ENCODE results near the gene CCPG1.

Gene CCPG1

DNA sequence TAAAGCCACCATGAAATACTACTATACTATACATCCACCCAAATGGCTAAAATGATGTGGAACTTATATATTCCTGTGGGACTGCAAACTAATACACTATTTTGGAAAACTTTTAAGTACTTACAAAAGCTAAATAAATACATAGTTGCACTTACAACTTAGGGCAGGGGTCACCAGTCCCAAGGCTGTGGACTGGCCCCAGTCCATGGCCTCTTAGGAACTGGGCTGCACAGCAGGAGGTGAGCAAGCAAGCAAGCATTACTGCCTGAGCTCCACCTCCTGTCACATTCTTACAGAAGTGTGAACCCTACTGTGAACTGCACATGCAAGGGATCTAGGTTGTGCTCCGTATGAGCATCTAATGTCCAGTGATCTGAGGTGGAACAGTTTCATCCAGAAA lies 71.0 kb downstream of the CCPG1 start:
- Histone ChIP-seq H3K27ac (ENCODE audit: low read depth, low read length) (no peak overlapping the region), H3K36me3 (ENCODE audit: control insufficient read depth, insufficient read depth, low read length) (peaks cover 6% of the 10 kb centered on the region), H3K27me3 (ENCODE audit: control insufficient read depth, insufficient read depth, low read length) (no peaks in the 10 kb centered on the region), H3K9ac (ENCODE audit: low read length) (no peak overlapping the region), H3K4me3 (ENCODE audit: low read length) (no peak overlapping the region), H3K4me1 (ENCODE audit: control insufficient read depth, insufficient read depth, low read length) (no peaks in the 10 kb centered on the region)

DNA sequence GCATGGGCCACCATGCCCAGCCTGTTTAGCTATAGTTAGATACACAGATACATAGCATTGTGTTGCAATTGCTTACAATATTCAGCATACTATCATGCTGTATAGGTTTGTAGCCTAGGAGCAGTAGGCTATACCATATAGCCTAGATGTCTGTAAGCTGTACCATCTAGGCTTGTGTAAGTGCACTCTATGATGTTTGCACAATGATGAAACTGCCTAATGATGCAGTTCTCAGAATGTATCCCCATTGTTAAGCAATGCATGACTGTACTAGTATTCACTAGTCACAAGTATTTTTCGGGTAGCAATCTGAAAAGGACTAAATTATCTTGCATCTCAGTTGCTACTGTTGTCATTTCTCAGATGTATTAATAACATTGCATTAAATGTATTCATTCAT lies 73.2 kb downstream of the CCPG1 start:
- Histone ChIP-seq H3K27me3 (ENCODE audit: control insufficient read depth, insufficient read depth, low read length) (no peaks in the 10 kb centered on the region), H3K27ac (ENCODE audit: low read depth, low read length) (no peak overlapping the region), H3K4me1 (ENCODE audit: control insufficient read depth, insufficient read depth, low read length) (no peaks in the 10 kb centered on the region), H3K9ac (ENCODE audit: low read length) (no peak overlapping the region), H3K36me3 (ENCODE audit: control insufficient read depth, insufficient read depth, low read length) (peaks cover 12% of the 10 kb centered on the region), H3K4me3 (ENCODE audit: low read length) (no peak overlapping the region)

DNA sequence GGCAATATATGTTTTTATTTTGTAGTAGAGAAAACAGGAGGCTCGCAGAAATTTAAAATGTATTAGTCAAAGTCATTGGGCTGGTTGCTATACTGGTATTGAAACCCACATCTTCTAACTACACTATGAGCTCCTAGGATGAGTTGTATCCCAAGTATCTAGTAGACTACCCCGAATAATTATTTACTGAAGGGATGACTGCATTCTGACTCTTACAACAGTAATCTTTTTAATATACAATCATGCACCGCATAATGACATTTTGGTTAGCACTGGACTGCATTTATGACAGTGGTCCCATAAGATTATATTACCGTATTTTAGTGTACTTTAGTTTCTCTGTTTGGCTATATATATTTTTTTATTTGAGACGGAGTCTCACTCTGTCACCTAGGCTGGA lies 73.8 kb downstream of the CCPG1 start:
- no peak overlapping the region for H3K9ac ChIP-seq (ENCODE audit: low read length)
- peaks cover 14% of the 10 kb centered on the region for H3K36me3 ChIP-seq (ENCODE audit: control insufficient read depth, insufficient read depth, low read length)
- H3K4me1 ChIP-seq (ENCODE audit: control insufficient read depth, insufficient read depth, low read length), result no peaks in the 10 kb centered on the region

DNA sequence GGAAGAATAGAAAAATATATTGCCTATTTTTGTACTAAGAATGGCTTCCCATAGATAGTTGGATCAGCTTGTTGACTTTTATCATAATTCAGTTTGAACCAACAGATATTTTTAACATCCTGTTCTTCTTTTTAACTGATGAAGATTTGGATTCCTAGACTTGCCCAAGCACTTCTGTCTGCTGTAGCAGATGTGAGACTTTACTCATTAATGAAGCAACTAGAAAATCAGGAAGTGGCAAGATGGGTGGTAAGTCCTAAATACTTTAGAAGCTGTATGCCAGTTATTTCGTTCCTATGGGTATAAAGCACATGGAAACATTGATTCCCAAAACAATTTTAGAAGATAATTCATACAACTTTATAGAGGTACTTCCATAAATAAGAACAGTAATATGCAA lies 80.8 kb downstream of the CCPG1 start:
- Histone ChIP-seq H3K27me3 (ENCODE audit: control insufficient read depth, insufficient read depth, low read length) (no peaks in the 10 kb centered on the region), H3K9ac (ENCODE audit: low read length) (no peak overlapping the region), H3K36me3 (ENCODE audit: control insufficient read depth, insufficient read depth, low read length) (peaks cover 7% of the 10 kb centered on the region)

More for the DNA sequence above, 73.8 kb downstream of the CCPG1 start:
- no peak overlapping the region for H3K27ac ChIP-seq (ENCODE audit: low read depth, low read length)
- H3K27me3 ChIP-seq (ENCODE audit: control insufficient read depth, insufficient read depth, low read length), result no peaks in the 10 kb centered on the region
- H3K4me3 ChIP-seq (ENCODE audit: low read length), result no peak overlapping the region

DNA sequence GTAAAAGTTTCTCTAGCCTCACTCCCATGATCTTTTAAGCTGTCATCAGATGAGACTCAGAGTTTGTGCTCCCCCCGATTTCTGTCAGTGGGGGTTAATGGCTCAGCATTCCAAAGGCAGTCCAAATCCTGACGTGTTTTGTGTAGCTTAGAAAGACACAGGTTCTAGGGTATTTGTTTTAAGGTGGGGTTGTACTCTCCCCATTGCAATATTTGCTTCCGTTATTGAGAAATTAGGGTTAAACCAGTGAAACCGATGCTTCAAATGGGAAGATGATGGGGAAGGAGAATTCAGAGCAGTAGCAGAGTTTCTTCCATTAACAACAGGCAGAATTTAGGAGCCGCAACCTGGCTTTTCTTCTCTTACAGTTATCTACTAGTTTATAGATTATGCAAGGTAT lies 85.7 kb downstream of the CCPG1 start:
- H3K27ac ChIP-seq (ENCODE audit: low read depth, low read length), result no peak overlapping the region
- no peaks in the 10 kb centered on the region for H3K36me3 ChIP-seq (ENCODE audit: control insufficient read depth, insufficient read depth, low read length)
- no peak overlapping the region for H3K4me3 ChIP-seq (ENCODE audit: low read length)
- no peaks in the 10 kb centered on the region for H3K4me1 ChIP-seq (ENCODE audit: control insufficient read depth, insufficient read depth, low read length)
- no peaks in the 10 kb centered on the region for H3K27me3 ChIP-seq (ENCODE audit: control insufficient read depth, insufficient read depth, low read length)
- no peak overlapping the region for H3K9ac ChIP-seq (ENCODE audit: low read length)

More for the DNA sequence above, 80.8 kb downstream of the CCPG1 start:
- no peak overlapping the region for H3K4me3 ChIP-seq (ENCODE audit: low read length)
- H3K4me1 ChIP-seq (ENCODE audit: control insufficient read depth, insufficient read depth, low read length), result no peaks in the 10 kb centered on the region
- H3K27ac ChIP-seq (ENCODE audit: low read depth, low read length), result no peak overlapping the region

DNA sequence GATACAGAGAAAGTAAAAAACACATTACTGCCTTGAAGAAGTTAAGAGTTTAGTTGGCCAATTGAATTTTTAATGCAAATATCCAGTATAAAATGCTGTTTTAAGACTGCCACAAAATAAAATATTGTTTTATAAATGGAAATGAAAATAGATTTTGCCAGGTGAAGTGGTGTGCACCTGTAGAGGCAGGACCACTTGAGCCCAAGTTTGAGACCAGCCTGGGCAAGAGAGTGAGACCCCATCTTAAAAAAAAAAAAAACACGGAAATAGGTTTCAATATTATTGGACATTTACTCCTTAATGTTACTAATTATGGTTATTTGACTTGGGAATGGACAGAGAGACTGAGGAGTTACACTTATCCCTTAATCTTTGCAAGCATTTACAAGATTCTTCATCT lies 87.2 kb downstream of the CCPG1 start:
- Histone ChIP-seq H3K27me3 (ENCODE audit: control insufficient read depth, insufficient read depth, low read length) (no peaks in the 10 kb centered on the region), H3K9ac (ENCODE audit: low read length) (no peak overlapping the region), H3K4me3 (ENCODE audit: low read length) (no peak overlapping the region), H3K27ac (ENCODE audit: low read depth, low read length) (no peak overlapping the region), H3K36me3 (ENCODE audit: control insufficient read depth, insufficient read depth, low read length) (no peaks in the 10 kb centered on the region), H3K4me1 (ENCODE audit: control insufficient read depth, insufficient read depth, low read length) (no peaks in the 10 kb centered on the region)

- H3K27me3 ChIP-seq (ENCODE audit: control insufficient read depth, insufficient read depth, low read length), result no peaks in the 10 kb centered on the region
- H3K4me1 ChIP-seq (ENCODE audit: control insufficient read depth, insufficient read depth, low read length), result no peaks in the 10 kb centered on the region
- H3K36me3 ChIP-seq (ENCODE audit: control insufficient read depth, insufficient read depth, low read length), result no peaks in the 10 kb centered on the region
- H3K9ac ChIP-seq (ENCODE audit: low read length), result no peak overlapping the region
- H3K27ac ChIP-seq (ENCODE audit: low read depth, low read length), result no peak overlapping the region
- no peak overlapping the region for H3K4me3 ChIP-seq (ENCODE audit: low read length)
These were observed 88.0 kb downstream of the CCPG1 start for GRCh38 chr15:55320238-55320550.

DNA sequence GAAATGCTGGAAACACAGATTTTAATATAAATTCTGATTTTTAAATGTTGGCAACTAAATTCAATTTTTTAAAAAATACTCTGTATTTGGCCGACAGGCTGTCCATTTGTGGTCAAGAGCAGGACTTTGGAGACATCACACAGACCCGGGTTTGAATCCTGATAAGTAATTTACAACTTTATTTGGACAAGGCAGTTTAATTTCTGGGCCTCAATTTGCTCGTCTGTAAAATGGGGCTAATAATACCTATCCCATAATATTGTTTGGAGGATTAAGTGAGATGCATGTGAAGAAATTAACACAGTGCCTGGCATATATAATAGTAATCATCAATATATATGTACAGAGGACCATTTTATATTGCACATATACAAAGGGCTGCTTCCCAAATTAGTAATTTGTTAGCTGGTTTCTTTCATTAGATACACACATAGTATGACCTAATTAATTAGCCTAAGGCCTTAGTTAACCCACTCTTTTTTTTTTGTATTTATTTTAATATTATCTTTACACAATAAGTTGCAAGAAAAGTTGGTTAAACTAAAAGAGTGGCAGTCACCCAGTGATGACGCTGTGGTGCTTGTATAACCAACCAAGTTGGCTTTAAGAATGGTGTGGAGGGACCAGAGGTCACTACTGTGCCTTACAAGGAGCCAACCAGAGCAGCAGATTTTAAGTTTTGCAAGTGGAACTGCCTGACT lies 88.5 kb downstream of the CCPG1 start:
- H3K27ac ChIP-seq (ENCODE audit: low read depth, low read length), result no peak overlapping the region

DNA sequence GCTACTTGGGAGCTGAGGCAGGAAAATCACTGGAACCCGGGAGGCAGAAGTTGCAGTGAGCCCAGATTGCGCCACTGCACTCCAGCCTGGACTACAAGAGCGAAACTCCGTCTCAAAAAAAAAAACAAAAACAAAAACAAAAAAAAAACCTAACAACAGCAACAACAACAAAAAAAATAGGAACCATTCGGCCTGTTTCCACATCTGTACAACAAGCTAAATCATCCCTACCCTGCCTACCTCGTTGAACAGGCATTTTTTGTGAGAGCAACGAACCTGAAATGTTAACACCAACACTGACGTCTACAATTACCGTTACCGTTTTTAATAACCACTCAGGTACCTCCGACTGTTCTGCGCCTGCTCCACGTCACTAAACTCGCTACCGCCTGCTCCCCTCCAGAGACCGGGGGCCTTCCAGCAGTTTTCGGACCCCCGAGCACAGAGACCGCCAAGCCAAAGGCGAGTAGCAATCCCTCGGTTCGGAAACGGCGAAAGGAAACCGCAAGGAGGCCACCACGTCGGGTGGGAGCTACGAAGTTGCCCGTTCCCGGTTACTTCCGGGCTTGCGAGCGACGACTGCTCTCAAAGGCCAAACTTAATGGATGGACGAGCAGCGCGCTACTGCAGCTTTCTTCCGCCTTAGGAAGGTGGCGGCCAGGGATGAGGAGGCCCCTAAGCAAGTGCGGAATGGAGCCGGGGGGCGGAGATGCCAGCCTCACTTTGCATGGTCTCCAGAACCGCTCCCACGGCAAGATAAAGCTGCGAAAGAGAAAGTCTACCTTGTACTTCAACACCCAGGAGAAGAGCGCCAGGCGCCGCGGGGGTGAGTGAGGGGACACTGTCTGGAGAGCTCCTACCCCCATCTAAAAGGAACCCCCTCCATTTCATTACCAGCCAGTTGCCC lies 89.3 kb downstream of the CCPG1 start, which contains the start of the genes PIGB and PIGBOS1:
TSS of gene PIGB (plus strand) at position 635 of the 907 bp plus-strand sequence. CDS start at position 664, 29 bp downstream.
TSS of gene PIGBOS1 (minus strand) at position 536 of the 907 bp plus-strand sequence. CDS start 1,331 bp downstream, outside the sequence.
- Histone ChIP-seq H3K27ac (ENCODE audit: low read depth, low read length) (peak within 1 kb of the TSS; percentile 84), H3K4me1 (ENCODE audit: control insufficient read depth, insufficient read depth, low read length) (no peaks in the 10 kb centered on the region), H3K36me3 (ENCODE audit: control insufficient read depth, insufficient read depth, low read length) (no peaks in the 10 kb centered on the region), H3K27me3 (ENCODE audit: control insufficient read depth, insufficient read depth, low read length) (no peaks in the 10 kb centered on the region), H3K9ac (ENCODE audit: low read length) (peak within 1 kb of the TSS; percentile 79), H3K4me3 (ENCODE audit: low read length) (peak within 1 kb of the TSS; percentile 87)

More for the DNA sequence above, 88.5 kb downstream of the CCPG1 start:
- peak overlapping the region; percentile 87 for H3K4me3 ChIP-seq (ENCODE audit: low read length)
- H3K9ac ChIP-seq (ENCODE audit: low read length), result no peak overlapping the region
- no peaks in the 10 kb centered on the region for H3K4me1 ChIP-seq (ENCODE audit: control insufficient read depth, insufficient read depth, low read length)
- no peaks in the 10 kb centered on the region for H3K27me3 ChIP-seq (ENCODE audit: control insufficient read depth, insufficient read depth, low read length)
- H3K36me3 ChIP-seq (ENCODE audit: control insufficient read depth, insufficient read depth, low read length), result no peaks in the 10 kb centered on the region

Measured in rectal smooth muscle tissue (tissue), 1 donor.